BLaER1 treated with 17β-estradiol and CSF1 and Interleukin-3, amounts not matched to agents 10 nM and 100 nM (cell line): ENCODE results near the gene STOML1.

Experiments
- H3K27ac ChIP-seq, 11 experiments: shearing (Covaris generic); formaldehyde crosslinking; 2 replicates each; pipeline ENCODE4 v1.8.1; 2022
- H3K27me3 ChIP-seq, 11 experiments: shearing (Covaris generic); formaldehyde crosslinking; 2 replicates each; pipeline ENCODE4 v1.8.1; 2022
- H3K36me3 ChIP-seq, 11 experiments: shearing (Covaris generic); formaldehyde crosslinking; 2 replicates each; pipeline ENCODE4 v1.8.1; 2022
- H3K4me1 ChIP-seq, 10 experiments: shearing (Covaris generic); formaldehyde crosslinking; 2 replicates each; pipeline ENCODE4 v1.8.1; 2022
- H3K4me2 ChIP-seq, 11 experiments: shearing (Covaris generic); formaldehyde crosslinking; 2 replicates each; pipeline ENCODE4 v1.8.1; 2022
- H3K4me3 ChIP-seq, 10 experiments: shearing (Covaris generic); formaldehyde crosslinking; 2 replicates each; pipeline ENCODE4 v1.8.1; 2022
- H3K9ac ChIP-seq, 11 experiments: shearing (Covaris generic); formaldehyde crosslinking; 2 replicates each; pipeline ENCODE4 v1.8.1; 2022
- H3K9me3 ChIP-seq, 11 experiments: shearing (Covaris generic); formaldehyde crosslinking; replicated peaks in 1 of 11; 2 replicates each; pipeline ENCODE4 v1.8.1; 2022
- H4K20me1 ChIP-seq, 11 experiments: shearing (Covaris generic); formaldehyde crosslinking; 2 replicates each; pipeline ENCODE4 v1.8.1; 2022
- Cebpa-rat ChIP-seq, 11 experiments: shearing (Covaris generic); IDR thresholded peaks; 2 replicates each; pipeline ENCODE4 v1.8.1; 2022

STOML1 gene

DNA sequence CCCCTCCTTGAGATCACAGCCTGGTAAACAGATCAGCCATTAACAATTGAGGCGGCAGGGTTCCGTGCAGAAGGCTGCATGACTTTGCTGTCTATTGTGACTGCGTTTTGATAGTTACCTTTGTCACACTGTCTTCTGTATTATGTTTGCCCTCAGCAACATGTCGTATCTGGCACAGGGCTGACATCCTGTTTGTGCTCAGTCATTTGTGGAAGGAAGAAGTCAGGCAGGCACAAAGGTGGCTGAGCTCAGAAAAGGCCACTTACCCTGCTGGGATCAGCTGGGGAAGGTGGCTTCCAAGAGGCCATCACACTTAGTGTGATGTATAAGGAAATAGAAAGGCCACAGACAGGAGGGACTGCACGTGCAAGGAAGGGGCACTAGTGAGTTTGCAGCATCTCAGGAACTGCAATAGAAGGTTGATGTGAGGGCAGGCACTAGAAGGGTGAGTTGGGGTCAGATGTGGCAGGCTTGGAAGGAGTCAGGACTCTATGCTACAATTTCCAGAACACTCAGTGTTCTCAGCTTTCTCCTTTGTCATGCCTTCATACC, 15.8 kb upstream of the STOML1 start:
- Histone ChIP-seq H3K27ac (peak overlapping the region in 2 of 11 experiments; percentile 23; a peak in 1 of 22 replicates), H3K4me2 (peak overlapping the region; percentile 46 to 81 (median 61))
- no peak for TF ChIP-seq Cebpa-rat (IDR thresholded peaks at IDR 0.05)

DNA sequence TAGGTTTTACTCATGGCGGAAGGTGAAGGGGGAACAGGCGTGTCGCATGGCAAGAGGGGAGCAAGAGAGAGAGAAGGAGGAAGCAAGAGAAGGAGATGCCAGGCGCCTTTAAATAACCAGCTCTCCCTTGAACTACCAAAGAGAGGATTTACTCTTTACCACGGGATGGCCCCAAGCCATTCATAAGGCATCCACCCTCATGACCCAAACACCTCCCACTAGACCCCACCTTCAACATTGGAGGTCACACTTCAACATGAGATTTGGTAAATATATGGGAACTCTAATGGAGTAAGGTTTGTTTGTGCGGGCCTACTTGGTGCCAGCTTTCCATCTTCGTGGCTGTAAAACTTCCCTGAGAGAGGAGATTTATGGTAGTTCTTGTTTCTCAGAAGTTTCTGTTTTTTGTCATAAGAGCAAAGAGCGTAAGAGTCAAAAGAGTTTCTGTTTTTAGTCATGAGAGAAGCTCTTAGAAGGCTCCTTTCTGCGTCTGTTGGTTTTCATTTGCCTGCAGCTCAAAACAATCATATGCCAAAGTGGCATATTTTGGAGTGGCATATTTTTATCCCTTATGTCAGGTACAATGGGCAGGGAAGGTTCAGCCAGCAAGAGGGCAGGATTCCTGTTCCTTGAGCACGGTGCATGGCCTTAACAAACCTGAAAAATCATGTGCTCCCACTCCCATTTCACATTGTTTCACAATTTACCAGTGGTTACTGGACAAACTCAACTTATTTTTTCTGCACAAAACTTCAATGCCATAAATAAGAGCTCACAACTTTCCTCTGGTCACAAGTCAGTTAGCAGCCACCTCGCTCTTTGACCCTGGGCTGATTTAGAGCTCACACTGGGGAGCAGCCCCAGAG, 14.9 kb upstream of the STOML1 start:
- Histone ChIP-seq H3K27me3 (no peaks in the 10 kb centered on the region), H4K20me1 (peaks cover 36 to 100% (median 72%) of the 10 kb centered on the region in 11 experiments; a peak in 21 of 22 replicates), H3K27ac (peak overlapping the region in 2 of 11 experiments; percentile 23; a peak in 1 of 22 replicates)

More for the DNA sequence above, 15.8 kb upstream of the STOML1 start:
- H3K9ac ChIP-seq, result peak overlapping the region in 3 of 11 experiments; percentile 12 to 18 (median 13); a peak in 1 of 22 replicates
- no peaks in the 10 kb centered on the region for H3K27me3 ChIP-seq
- H3K4me1 ChIP-seq, result peaks cover 19 to 62% (median 31%) of the 10 kb centered on the region in 10 experiments
- H4K20me1 ChIP-seq, result peaks cover 36 to 96% (median 72%) of the 10 kb centered on the region in 11 experiments; a peak in 21 of 22 replicates
- H3K4me3 ChIP-seq, result no peak overlapping the region
- H3K9me3 ChIP-seq, result peaks cover 9 to 39% (median 37%) of the 10 kb centered on the region in 11 experiments; a peak in 21 of 22 replicates
- peaks cover 79 to 100% (median 90%) of the 10 kb centered on the region in 11 experiments for H3K36me3 ChIP-seq

DNA sequence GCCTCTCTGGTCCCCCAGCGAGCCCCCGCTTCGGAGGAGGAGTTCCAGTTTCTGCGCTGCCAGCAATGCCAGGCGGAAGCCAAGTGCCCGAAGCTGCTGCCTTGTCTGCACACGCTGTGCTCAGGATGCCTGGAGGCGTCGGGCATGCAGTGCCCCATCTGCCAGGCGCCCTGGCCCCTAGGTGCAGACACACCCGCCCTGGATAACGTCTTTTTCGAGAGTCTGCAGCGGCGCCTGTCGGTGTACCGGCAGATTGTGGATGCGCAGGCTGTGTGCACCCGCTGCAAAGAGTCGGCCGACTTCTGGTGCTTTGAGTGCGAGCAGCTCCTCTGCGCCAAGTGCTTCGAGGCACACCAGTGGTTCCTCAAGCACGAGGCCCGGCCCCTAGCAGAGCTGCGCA, 5.9 kb upstream of the STOML1 start:
- peak overlapping the region; percentile 79 to 100 (median 97) for H3K4me2 ChIP-seq
- peaks cover 40 to 55% (median 53%) of the 10 kb centered on the region in 11 experiments for H3K36me3 ChIP-seq
- H3K9ac ChIP-seq, result peak overlapping the region in 3 of 11 experiments; percentile 14 to 91 (median 84); a peak in 4 of 22 replicates
- H3K4me3 ChIP-seq, result peak overlapping the region in 5 of 10 experiments; percentile 76 to 96 (median 89); a peak in 10 of 20 replicates
- peaks cover 3 to 8% (median 6%) of the 10 kb centered on the region in 11 experiments; a peak in 20 of 22 replicates for H3K9me3 ChIP-seq
- H3K27me3 ChIP-seq, result no peaks in the 10 kb centered on the region
- peaks cover 22 to 70% (median 36%) of the 10 kb centered on the region in 11 experiments; a peak in 18 of 22 replicates for H4K20me1 ChIP-seq
- TF ChIP-seq Cebpa-rat (IDR thresholded peaks at IDR 0.05), result no peak
- peak overlapping the region in 4 of 11 experiments; percentile 69 to 90 (median 86); a peak in 4 of 22 replicates for H3K27ac ChIP-seq
- H3K4me1 ChIP-seq, result peaks cover 49 to 68% (median 59%) of the 10 kb centered on the region in 10 experiments

More for the DNA sequence above, 14.9 kb upstream of the STOML1 start:
- no peak for TF ChIP-seq Cebpa-rat (IDR thresholded peaks at IDR 0.05)
- H3K36me3 ChIP-seq, result peaks cover 78 to 100% (median 90%) of the 10 kb centered on the region in 11 experiments
- peaks cover 11 to 37% (median 31%) of the 10 kb centered on the region in 11 experiments; a peak in 21 of 22 replicates for H3K9me3 ChIP-seq
- H3K9ac ChIP-seq, result peak overlapping the region in 3 of 11 experiments; percentile 12 to 18 (median 13); a peak in 1 of 22 replicates
- peaks cover 19 to 62% (median 31%) of the 10 kb centered on the region in 10 experiments for H3K4me1 ChIP-seq
- peak overlapping the region; percentile 46 to 81 (median 61) for H3K4me2 ChIP-seq
- no peak overlapping the region for H3K4me3 ChIP-seq

GRCh38 chr15:73996939-73997338, 4.8 kb upstream of the STOML1 start:
- H3K4me1 ChIP-seq, result peaks cover 57 to 75% (median 67%) of the 10 kb centered on the region in 10 experiments
- TF ChIP-seq Cebpa-rat (IDR thresholded peaks at IDR 0.05), result no peak
- peaks cover 22 to 59% (median 36%) of the 10 kb centered on the region in 11 experiments; a peak in 18 of 22 replicates for H4K20me1 ChIP-seq
- peak overlapping the region; percentile 76 to 96 (median 84) for H3K4me3 ChIP-seq
- H3K27me3 ChIP-seq, result no peaks in the 10 kb centered on the region
- H3K4me2 ChIP-seq, result peak overlapping the region; percentile 79 to 100 (median 97)
- peak overlapping the region; percentile 82 to 92 (median 89); a peak in 21 of 22 replicates for H3K9ac ChIP-seq
- H3K27ac ChIP-seq, result peak overlapping the region in 10 of 11 experiments; percentile 38 to 90 (median 83); a peak in 19 of 22 replicates
- no peaks in the 10 kb centered on the region for H3K9me3 ChIP-seq
- H3K36me3 ChIP-seq, result peaks cover 30 to 45% (median 42%) of the 10 kb centered on the region in 11 experiments

DNA sequence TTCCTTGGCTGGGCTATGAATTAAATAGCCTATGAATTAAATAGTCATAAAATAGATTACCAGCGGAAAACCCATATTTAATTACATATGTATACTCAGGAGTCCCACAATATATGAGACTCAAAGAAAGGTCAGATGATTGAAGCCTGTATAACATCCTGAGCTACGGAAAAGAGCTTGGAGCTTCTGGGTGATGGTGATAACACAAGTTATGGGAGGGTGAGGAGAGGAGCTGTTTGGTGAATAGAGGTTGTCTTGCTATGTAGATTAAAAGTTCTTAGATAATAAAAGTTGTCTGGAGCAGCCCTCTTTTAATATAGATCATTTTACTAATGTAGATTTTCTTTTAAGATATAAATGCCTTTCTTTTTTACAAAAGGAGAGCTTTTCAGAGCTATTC, 4.2 kb upstream of the STOML1 start:
- Histone ChIP-seq H4K20me1 (peaks cover 20 to 53% (median 35%) of the 10 kb centered on the region in 11 experiments; a peak in 18 of 22 replicates), H3K9ac (peak overlapping the region; percentile 82 to 92 (median 89); a peak in 21 of 22 replicates), H3K4me2 (peak overlapping the region; percentile 79 to 100 (median 97)), H3K9me3 (no peaks in the 10 kb centered on the region), H3K27me3 (no peaks in the 10 kb centered on the region), H3K4me1 (peaks cover 62 to 81% (median 72%) of the 10 kb centered on the region in 10 experiments), H3K27ac (peak overlapping the region in 10 of 11 experiments; percentile 66 to 90 (median 85); a peak in 18 of 22 replicates), H3K4me3 (peak overlapping the region; percentile 76 to 96 (median 84)), H3K36me3 (peaks cover 27 to 38% (median 36%) of the 10 kb centered on the region in 11 experiments)
- no peak for TF ChIP-seq Cebpa-rat (IDR thresholded peaks at IDR 0.05)

- H3K27me3 ChIP-seq, result no peaks in the 10 kb centered on the region
- peaks cover 20 to 27% (median 25%) of the 10 kb centered on the region in 11 experiments for H3K36me3 ChIP-seq
- peaks cover 62 to 86% (median 77%) of the 10 kb centered on the region in 10 experiments for H3K4me1 ChIP-seq
- peak overlapping the region; percentile 67 to 90 (median 84) for H3K27ac ChIP-seq
- peaks cover 15 to 41% (median 27%) of the 10 kb centered on the region in 11 experiments; a peak in 18 of 22 replicates for H4K20me1 ChIP-seq
- H3K9ac ChIP-seq, result peak overlapping the region; percentile 82 to 92 (median 89)
- peak in 1 of 11 experiments; percentile 18; a peak in 1 of 22 replicates for TF ChIP-seq Cebpa-rat (IDR thresholded peaks at IDR 0.05)
- H3K9me3 ChIP-seq, result no peaks in the 10 kb centered on the region
- peak overlapping the region; percentile 76 to 96 (median 84) for H3K4me3 ChIP-seq
- H3K4me2 ChIP-seq, result peak overlapping the region; percentile 79 to 100 (median 97)
Observed at GRCh38 chr15:73994912-73995622, 3.0 kb upstream of the STOML1 start.

DNA sequence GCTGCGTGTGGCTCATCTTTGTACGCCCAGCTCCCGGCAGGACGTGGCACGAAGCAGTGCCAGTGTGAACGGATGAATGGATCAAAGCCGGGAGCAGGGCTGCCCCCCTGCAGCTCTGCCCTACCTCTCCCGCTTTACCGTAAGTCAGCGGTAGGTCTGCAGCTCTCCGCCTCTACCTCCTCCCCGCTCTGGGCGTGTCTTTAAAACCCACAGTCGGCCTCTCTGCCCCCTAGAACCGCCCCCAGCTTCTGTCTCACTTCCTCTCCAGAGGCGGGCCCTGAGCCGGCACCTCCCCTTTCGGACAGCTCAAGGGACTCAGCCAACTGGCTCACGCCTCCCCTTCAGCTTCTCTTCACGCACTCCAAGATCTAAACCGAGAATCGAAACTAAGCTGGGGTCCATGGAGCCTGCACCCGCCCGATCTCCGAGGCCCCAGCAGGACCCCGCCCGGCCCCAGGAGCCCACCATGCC, 2.4 kb upstream of the STOML1 start, which contains the start of gene PML:
PML (plus strand) TSS at position 304 of the 471 bp plus-strand sequence; CDS start at position 401, 97 bp downstream.
- peaks cover 15 to 20% (median 19%) of the 10 kb centered on the region in 11 experiments; a peak in 21 of 22 replicates for H3K36me3 ChIP-seq
- H3K4me2 ChIP-seq, result peak within 1 kb of the TSS; percentile 93 to 100 (median 97)
- peak within 1 kb of the TSS; percentile 82 to 92 (median 89) for H3K9ac ChIP-seq
- TF ChIP-seq Cebpa-rat (IDR thresholded peaks at IDR 0.05), result no peak
- H3K27me3 ChIP-seq, result no peaks in the 10 kb centered on the region
- H3K9me3 ChIP-seq, result no peaks in the 10 kb centered on the region
- H3K4me3 ChIP-seq, result peak within 1 kb of the TSS; percentile 76 to 96 (median 84)
- H3K27ac ChIP-seq, result peak within 1 kb of the TSS; percentile 67 to 90 (median 84)
- H3K4me1 ChIP-seq, result peaks cover 61 to 80% (median 74%) of the 10 kb centered on the region in 10 experiments
- H4K20me1 ChIP-seq, result peaks cover 10 to 34% (median 21%) of the 10 kb centered on the region in 11 experiments; a peak in 17 of 22 replicates
